Measurements from ENCODE around the gene PPFIBP2.

- no peak for TF ChIP-seq POLR2A (IDR thresholded peaks at IDR 0.05)
- no peak for TF ChIP-seq CTCF (IDR thresholded peaks at IDR 0.05)
Measured at GRCh38 chr11:7686761-7687160, 173.0 kb downstream of the PPFIBP2 start.

Measured in thyroid gland (tissue), 4 donors.